ENCODE measurements around the gene RAB2B.

Gene RAB2B

GRCh38 chr14:21486640-21487087 is 9.9 kb upstream of the RAB2B start:
- peak; percentile 61 for DNase-seq (ENCODE audit: extremely low read depth, low read depth)
- no peak for TF ChIP-seq CTCF (IDR thresholded peaks at IDR 0.05; ENCODE audit: low read depth, low read length)

GRCh38 chr14:21476523-21476924 is 235 bp downstream of the RAB2B start:
- DNase-seq (ENCODE audit: extremely low read depth, low read depth): no peak

GRCh38 chr14:21475767-21476522 is 814 bp downstream of the RAB2B start:
- no peak for DNase-seq (ENCODE audit: extremely low read depth, low read depth)
- TF ChIP-seq CTCF (IDR thresholded peaks at IDR 0.05; ENCODE audit: low read depth, low read length): no peak

More at GRCh38 chr14:21476523-21476924, 235 bp downstream of the RAB2B start:
- TF ChIP-seq CTCF (IDR thresholded peaks at IDR 0.05; ENCODE audit: low read depth, low read length): no peak

- DNase-seq (ENCODE audit: extremely low read depth, low read depth): peak; percentile 48
- no peak for TF ChIP-seq CTCF (IDR thresholded peaks at IDR 0.05; ENCODE audit: low read depth, low read length)
These were observed 9.1 kb downstream of the RAB2B start for GRCh38 chr14:21467616-21468015.

GRCh38 chr14:21455912-21456667 is 20.7 kb downstream of the RAB2B start, which contains the start of gene CHD8:
TSS of gene CHD8 (minus strand) at chr14:21456123. CDS start at chr14:21431643, 24,480 bp downstream.
- peak; percentile 99 for DNase-seq (ENCODE audit: extremely low read depth, low read depth)
- TF ChIP-seq CTCF (IDR thresholded peaks at IDR 0.05; ENCODE audit: low read depth, low read length): peak; percentile 61

- DNase-seq (ENCODE audit: extremely low read depth, low read depth): no peak
- no peak for TF ChIP-seq CTCF (IDR thresholded peaks at IDR 0.05; ENCODE audit: low read depth, low read length)
These were observed 21.2 kb downstream of the RAB2B start for GRCh38 chr14:21455592-21455911.

All from AG09319 (cell line).